GM19193 (cell line): ENCODE measurements around the gene DYNC1LI1.

Experiments
- POLR2A ChIP-seq: IDR thresholded peaks from 4 replicates; pipeline ENCODE4 v1.6.1; 2011; ENCODE audit not compliant: insufficient read depth, insufficient read length; ENCODE audit errors: extremely low read depth

DYNC1LI1 gene

GRCh38 chr3:32487781-32488473 is 82.7 kb downstream of the DYNC1LI1 start:
- no peak for TF ChIP-seq POLR2A

- no peak for TF ChIP-seq POLR2A
These were observed 86.2 kb downstream of the DYNC1LI1 start for GRCh38 chr3:32484436-32484835.

GRCh38 chr3:32483772-32484171 is 86.9 kb downstream of the DYNC1LI1 start:
- TF ChIP-seq POLR2A, result no peak

GRCh38 chr3:32482693-32483092 is 88.0 kb downstream of the DYNC1LI1 start:
- TF ChIP-seq POLR2A, result no peak

GRCh38 chr3:32481791-32482631 is 88.6 kb downstream of the DYNC1LI1 start:
- no peak for TF ChIP-seq POLR2A

DNA sequence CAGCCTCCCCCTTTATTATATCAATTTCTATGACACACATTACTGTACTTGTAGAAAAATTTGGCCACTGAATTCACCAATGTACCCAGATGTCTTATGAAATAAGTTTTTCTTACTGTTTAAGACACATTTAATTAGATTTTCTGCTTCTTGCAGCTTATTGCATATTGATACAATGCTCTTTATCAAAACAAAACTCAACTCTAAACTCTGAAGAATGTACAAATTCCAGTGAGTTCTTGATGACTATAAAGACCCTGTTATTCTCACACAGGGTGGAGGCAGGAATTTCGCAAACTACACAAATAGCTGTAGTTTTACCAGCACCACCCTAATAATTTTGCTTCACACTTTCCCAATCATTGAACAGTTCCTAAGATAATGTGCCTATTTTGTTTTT is 90.1 kb downstream of the DYNC1LI1 start:
- TF ChIP-seq POLR2A, result no peak
